DOHH2 (cell line): Measurements from ENCODE around the gene WDR33.

Experiments used
- CTCF ChIP-seq: fragments of 200-600 bp; sonication (generic); IDR thresholded peaks from one replicate; pipeline ENCODE4 v1.5.1; 2014; ENCODE audit warnings: antibody characterized with exemption, mild to moderate bottlenecking, low read depth, low read length; ENCODE audit not compliant: poor library complexity, severe bottlenecking
- EZH2phosphoT487 ChIP-seq: fragments of 200-600 bp; sonication (generic); IDR thresholded peaks from 2 replicates; pipeline ENCODE4 v1.6.1; 2017; ENCODE audit warnings: borderline replicate concordance, mild to moderate bottlenecking, antibody characterized with exemption, low read length, moderate library complexity, mixed read lengths

GRCh38 chr2:127663566-127664064 lies 147.4 kb downstream of the WDR33 start:
- TF ChIP-seq CTCF (no peak), EZH2phosphoT487 (no peak)
